ENCODE results near the gene MOGAT2.

The MOGAT2 gene

GRCh38 chr11:75759832-75760231 lies 42.2 kb downstream of the MOGAT2 start:
- DNase-seq (ENCODE audit: low read depth in 2 of 2): no peak

GRCh38 chr11:75760243-75760642 lies 42.6 kb downstream of the MOGAT2 start:
- DNase-seq (ENCODE audit: low read depth in 2 of 2): no peak

GRCh38 chr11:75760710-75761493 lies 43.3 kb downstream of the MOGAT2 start:
- DNase-seq (ENCODE audit: low read depth in 2 of 2): no peak

- no peak for DNase-seq (ENCODE audit: low read depth in 2 of 2)
These were observed 44.5 kb downstream of the MOGAT2 start for GRCh38 chr11:75762158-75762557.

GRCh38 chr11:75762885-75763284 lies 45.2 kb downstream of the MOGAT2 start:
- no peak for DNase-seq (ENCODE audit: low read depth in 2 of 2)

GRCh38 chr11:75763846-75764245 lies 46.2 kb downstream of the MOGAT2 start:
- DNase-seq (ENCODE audit: low read depth in 2 of 2): no peak

- DNase-seq (ENCODE audit: low read depth in 2 of 2): no peak
These were observed 47.5 kb downstream of the MOGAT2 start for GRCh38 chr11:75765116-75765515.

- no peak for DNase-seq (ENCODE audit: low read depth in 2 of 2)
These were observed 49.0 kb downstream of the MOGAT2 start for GRCh38 chr11:75766443-75767227.

GRCh38 chr11:75767228-75767572 lies 49.6 kb downstream of the MOGAT2 start:
- DNase-seq (ENCODE audit: low read depth in 2 of 2): no peak

- no peak for DNase-seq (ENCODE audit: low read depth in 2 of 2)
These were observed 50.1 kb downstream of the MOGAT2 start for GRCh38 chr11:75767793-75768111.

- DNase-seq (ENCODE audit: low read depth in 2 of 2): peak; percentile 46 to 64
These were observed 50.7 kb downstream of the MOGAT2 start, which contains the start of gene DGAT2 for GRCh38 chr11:75768112-75768908. DGAT2 (plus strand) TSS chr11:75768778; CDS start chr11:75768992, 214 bp downstream.

GRCh38 chr11:75768909-75769771 lies 51.5 kb downstream of the MOGAT2 start:
- no peak for DNase-seq (ENCODE audit: low read depth in 2 of 2)

- no peak for DNase-seq (ENCODE audit: low read depth in 2 of 2)
These were observed 52.5 kb downstream of the MOGAT2 start for GRCh38 chr11:75770102-75770501.

GRCh38 chr11:75771646-75772410 lies 54.2 kb downstream of the MOGAT2 start:
- DNase-seq (ENCODE audit: low read depth in 2 of 2): no peak

- no peak for DNase-seq (ENCODE audit: low read depth in 2 of 2)
These were observed 56.1 kb downstream of the MOGAT2 start for GRCh38 chr11:75773595-75774353.

GRCh38 chr11:75775056-75775455 lies 57.4 kb downstream of the MOGAT2 start:
- no peak for DNase-seq (ENCODE audit: low read depth in 2 of 2)

- no peak for DNase-seq (ENCODE audit: low read depth in 2 of 2)
These were observed 58.9 kb downstream of the MOGAT2 start for GRCh38 chr11:75776546-75776945.

GRCh38 chr11:75777461-75778110 lies 59.9 kb downstream of the MOGAT2 start:
- DNase-seq (ENCODE audit: low read depth in 2 of 2): no peak

- DNase-seq (ENCODE audit: low read depth in 2 of 2): no peak
These were observed 61.3 kb downstream of the MOGAT2 start for GRCh38 chr11:75778962-75779361.
